H1 (cell line): ENCODE data around the gene GYS2. TPM values are rescaled to one million over a fixed set of nuclear protein-coding genes. Genes with fewer than 3 reads are reported as not detected.

Source experiments
- CTCF ChIA-PET: fragments of 300-600 bp; sonication (Branson Sonifier 250); formaldehyde crosslinking; loops from one replicate; lab custom pipeline; 2021; ENCODE audit not compliant: partially characterized antibody; lab: Charles Lee
- POLR2A ChIA-PET: fragments of 300-600 bp; sonication (Branson Sonifier 250); formaldehyde crosslinking; loops from one replicate; lab custom pipeline; 2021; ENCODE audit warnings: inconsistent platforms; ENCODE audit not compliant: partially characterized antibody; lab: Charles Lee
- DNase-seq, 2 experiments: peaks; one replicate each; pipeline versions ENCODE4 v3.0.0 to v3.0.0-alpha.2; 2010 to 2022; ENCODE audit warnings: low spot score in 2 of 2, low read depth in 1 of 2, mixed read lengths in 1 of 2
- FAIRE-seq: peaks from 2 replicates; lab custom pipeline; 2011; peaks lifted over from hg19 to GRCh38; lab: Jason Lieb, UNC
- H2AFZ ChIP-seq: 2 replicates; pipeline ENCODE4 v1.8.1; 2012; ENCODE audit warnings: low read length, inconsistent platforms
- H2AK5ac ChIP-seq: 2 replicates; pipeline ENCODE4 v1.6.1; 2013; ENCODE audit warnings: low read depth, low read length
- H2BK120ac ChIP-seq: replicated peaks from 2 replicates; pipeline ENCODE3; 2013; ENCODE audit warnings: low read depth, low read length, inconsistent platforms
- H2BK12ac ChIP-seq: 2 replicates; pipeline ENCODE4 v1.6.1; 2013; ENCODE audit warnings: low read depth, low read length
- H2BK15ac ChIP-seq: 2 replicates; pipeline ENCODE4 v1.6.1; 2013; ENCODE audit warnings: low read length
- H2BK20ac ChIP-seq: 2 replicates; pipeline ENCODE4 v1.6.1; 2013; ENCODE audit warnings: low read length
- H2BK5ac ChIP-seq: 2 replicates; pipeline ENCODE4 v1.6.1; 2013; ENCODE audit warnings: low read depth, low read length
- H3K14ac ChIP-seq: 2 replicates; pipeline ENCODE4 v1.6.1; 2013; ENCODE audit warnings: inconsistent platforms; ENCODE audit not compliant: insufficient read length
- H3K18ac ChIP-seq: 2 replicates; pipeline ENCODE4 v1.6.1; 2013; ENCODE audit warnings: low read length; ENCODE audit errors: extremely low read depth
- H3K23ac ChIP-seq: 2 replicates; pipeline ENCODE4 v1.6.1; 2013; ENCODE audit warnings: inconsistent platforms; ENCODE audit not compliant: insufficient read length
- H3K23me2 ChIP-seq: 2 replicates; pipeline ENCODE4 v1.6.1; 2013; ENCODE audit warnings: low read depth, low read length
- H3K27ac ChIP-seq: 2 replicates; pipeline ENCODE4 v1.6.1; 2011; ENCODE audit warnings: low read depth, low read length, inconsistent platforms
- H3K27me3 ChIP-seq, 4 experiments: replicated peaks in 1 of 4; 1 replicate in 1 of 4; 2 replicates in 3 of 4; pipeline versions ENCODE4 v1.6.1 to v1.8.1; 2011 to 2013; ENCODE audit warnings: low read length in 3 of 4, mild to moderate bottlenecking in 3 of 4, inconsistent platforms in 2 of 4, mixed read lengths in 2 of 4, moderate library complexity in 1 of 4; ENCODE audit not compliant: control insufficient read depth in 3 of 4, insufficient read depth in 3 of 4; ENCODE audit errors: extremely low read depth in 1 of 4
- H3K36me3 ChIP-seq, 4 experiments: 2 replicates each; pipeline versions ENCODE4 v1.6.1 to v1.8.1; 2011 to 2013; ENCODE audit warnings: mild to moderate bottlenecking in 4 of 4, low read length in 3 of 4, moderate library complexity in 2 of 4, control low read depth in 1 of 4, inconsistent platforms in 1 of 4; ENCODE audit not compliant: insufficient read depth in 4 of 4, control insufficient read depth in 2 of 4
- H3K4ac ChIP-seq: replicated peaks from 2 replicates; pipeline ENCODE3; 2013; ENCODE audit warnings: low read length, low read depth, mixed read lengths, inconsistent platforms; ENCODE audit not compliant: insufficient read length
- H3K4me1 ChIP-seq, 4 experiments: replicated peaks in 1 of 4; 1 replicate in 1 of 4; 2 replicates in 3 of 4; pipeline versions ENCODE4 v1.6.1 to v1.8.1; 2011 to 2013; ENCODE audit warnings: low read length in 3 of 4, inconsistent platforms in 2 of 4, mixed read lengths in 1 of 4; ENCODE audit not compliant: insufficient read depth in 4 of 4, control insufficient read depth in 3 of 4
- H3K4me2 ChIP-seq, 2 experiments: 2 replicates each; pipeline versions ENCODE4 v1.6.1 to v1.8.1; 2011 to 2013; ENCODE audit warnings: low read depth in 2 of 2, low read length in 2 of 2, control low read depth in 1 of 2, inconsistent platforms in 1 of 2, mild to moderate bottlenecking in 1 of 2; ENCODE audit not compliant: insufficient read depth in 1 of 2
- H3K4me3 ChIP-seq, 4 experiments: fragments of 200-600, 300-600 bp in 1 of 4; sonication (generic), shearing (Covaris generic), sonication (Bioruptor Twin) in 1 of 4; 2 replicates each; pipeline versions ENCODE4 v1.5.1 to v1.8.1; 2011 to 2016; ENCODE audit warnings: low read length in 4 of 4, low read depth in 3 of 4, control low read depth in 2 of 4, inconsistent platforms in 2 of 4, mild to moderate bottlenecking in 2 of 4, mixed read lengths in 1 of 4, moderate library complexity in 1 of 4; ENCODE audit not compliant: insufficient read depth in 2 of 4; ENCODE audit errors: extremely low read depth in 1 of 4
- H3K56ac ChIP-seq: replicated peaks from 2 replicates; pipeline ENCODE3; 2013; ENCODE audit warnings: low read depth, mild to moderate bottlenecking, mixed read lengths, low read length, inconsistent platforms; ENCODE audit not compliant: insufficient read length
- H3K79me1 ChIP-seq: 2 replicates; pipeline ENCODE4 v1.6.1; 2013; ENCODE audit warnings: low read depth, low read length, control low read depth
- H3K79me2 ChIP-seq, 2 experiments: 2 replicates each; pipeline versions ENCODE4 v1.6.1 to v1.8.1; 2012 to 2013; ENCODE audit warnings: low read length in 2 of 2, mild to moderate bottlenecking in 2 of 2, inconsistent platforms in 1 of 2; ENCODE audit not compliant: insufficient read depth in 2 of 2, control insufficient read depth in 1 of 2
- H3K9ac ChIP-seq, 4 experiments: replicated peaks in 1 of 4; 1 replicate in 1 of 4; 2 replicates in 3 of 4; pipeline versions ENCODE4 v1.6.1 to v1.8.1; 2011 to 2013; ENCODE audit warnings: low read depth in 3 of 4, low read length in 3 of 4, control low read depth in 2 of 4, mild to moderate bottlenecking in 2 of 4, moderate library complexity in 2 of 4, inconsistent platforms in 1 of 4; ENCODE audit errors: extremely low read depth in 1 of 4
- H3K9me3 ChIP-seq, 2 experiments: 2 replicates each; pipeline versions ENCODE4 v1.6.1 to v1.8.1; 2012 to 2013; ENCODE audit warnings: mild to moderate bottlenecking in 2 of 2, moderate library complexity in 2 of 2, control low read depth in 1 of 2, inconsistent platforms in 1 of 2, low read depth in 1 of 2, low read length in 1 of 2, mixed read lengths in 1 of 2; ENCODE audit not compliant: insufficient read depth in 2 of 2
- H4K20me1 ChIP-seq, 2 experiments: replicated peaks in 1 of 2; 2 replicates each; pipeline versions ENCODE3 to v1.8.1; 2011 to 2013; ENCODE audit warnings: inconsistent platforms in 2 of 2, low read length in 2 of 2, mild to moderate bottlenecking in 1 of 2; ENCODE audit not compliant: insufficient read depth in 2 of 2, control insufficient read depth in 1 of 2
- H4K5ac ChIP-seq: 2 replicates; pipeline ENCODE4 v1.6.1; 2013; ENCODE audit warnings: low read length, low read depth, mixed read lengths, inconsistent platforms; ENCODE audit not compliant: insufficient read length
- H4K8ac ChIP-seq: 2 replicates; pipeline ENCODE4 v1.8.0; 2013; ENCODE audit warnings: mild to moderate bottlenecking, moderate library complexity, low read length, inconsistent platforms; ENCODE audit not compliant: insufficient read depth; ENCODE audit errors: extremely low read depth
- H4K91ac ChIP-seq: replicated peaks from 2 replicates; pipeline ENCODE3; 2013; ENCODE audit warnings: low read length, mixed read lengths, inconsistent platforms; ENCODE audit not compliant: insufficient read length
- CREB1 ChIP-seq: IDR thresholded peaks from 2 replicates; pipeline ENCODE4 v1.6.1; 2012; ENCODE audit warnings: inconsistent platforms
- RAD21 ChIP-seq, 2 experiments: IDR thresholded peaks in 1 of 2; conservative IDR thresholded peaks in 1 of 2; 2 replicates each; pipeline ENCODE4 v1.6.1; 2011; ENCODE audit warnings: low read depth in 2 of 2, low read length in 2 of 2, improper control_type of control experiment in 1 of 2, inconsistent platforms in 1 of 2, mild to moderate bottlenecking in 1 of 2, moderate library complexity in 1 of 2
- RXRA ChIP-seq: IDR thresholded peaks from 2 replicates; pipeline ENCODE4 v1.6.1; 2011; ENCODE audit warnings: low read depth, mild to moderate bottlenecking, low read length, moderate library complexity; ENCODE audit not compliant: insufficient read depth
- WGBS, 2 experiments: shearing (Covaris generic) in 1 of 2; methylation state at CpG; one replicate each; pipeline versions ENCODE4 v1.1.6 to v1.1.7; 2013 to 2015; ENCODE audit warnings: low lambda C conversion rate in 2 of 2, mixed read lengths in 2 of 2, inconsistent platforms in 1 of 2, low coverage in 1 of 2, missing lambda C conversion rate in 1 of 2; ENCODE audit not compliant: insufficient replicate concordance in 2 of 2, insufficient coverage in 1 of 2, insufficient read length in 1 of 2; ENCODE audit errors: extremely low coverage in 1 of 2, missing lambda C conversion rate in 1 of 2; 5-methylcytosine and 5-hydroxymethylcytosine counted together
- polyA plus RNA-seq, 7 experiments: library from polyadenylated mRNA; depleted of rRNA in 3 of 7; stranded (reverse) in 5 of 7; unstranded in 2 of 7; fragments of >200 nt in 5 of 7; fragments of 200-250 nt in 2 of 7; gene quantifications; 1 replicate in 5 of 7; 2 replicates in 1 of 7; 4 replicates in 1 of 7; pipeline versions ENCODE4 v1.2.1 to v1.2.3, GENCODE V29; 2011 to 2013; ENCODE audit warnings: missing spikeins in 2 of 7, mixed read lengths in 2 of 7
- total RNA-seq: library from RNA; stranded (reverse); fragmentation: NEBNext Ultra II Directional; extraction: Animal tissue kit (Norgen Biotek cat#: 25700); gene quantifications from 2 replicates; pipeline ENCODE4 v1.2.1, GENCODE V29; 2021

The GYS2 gene
- total and polyA plus RNA-seq, 2 of the 8 experiments (the other 6 are each of a cell fraction or from before 2014, with no cell fraction given): not detected

- TF ChIP-seq CREB1 (no peak), RAD21 (IDR thresholded peaks at IDR 0.05 in 1 of 2, conservative IDR thresholded peaks at IDR 0.05 in 1 of 2; ENCODE audit: low read depth in 2 of 2, low read length in 2 of 2) (0 out of 4 replicates have a peak, but pooled peaks of 1 of the 2 experiments have one; percentile 2), RXRA (no peak)
- TF ChIP-seq, all 59 proteins: peak for 1
- no peak overlapping the region for H2BK15ac ChIP-seq
- no peak overlapping the region for H2AFZ ChIP-seq
- no peak overlapping the region for H3K27ac ChIP-seq
- H3K23ac ChIP-seq: no peak overlapping the region
- no peaks in the 10 kb centered on the region for H3K4me1 ChIP-seq
- no peaks in the 10 kb centered on the region for H3K23me2 ChIP-seq
- no peak overlapping the region for H2BK12ac ChIP-seq
- H3K9me3 ChIP-seq: no peaks in the 10 kb centered on the region
- no peaks in the 10 kb centered on the region for H3K79me1 ChIP-seq
- DNase-seq: no peak
- H4K5ac ChIP-seq: no peak overlapping the region
- 65% methylated on average over 2 of the region's 2 CpGs; no CpG with 5 or more reads in 1 of the 2 experiments for WGBS, 2 experiments
- H4K8ac ChIP-seq: no peak overlapping the region
- H3K4me2 ChIP-seq: no peak overlapping the region
- H4K20me1 ChIP-seq: no peaks in the 10 kb centered on the region
- ChIA-PET CTCF (interaction anchor here (0.7 to 1.2 kb wide), 5 partner anchors 29 to 376 kb away, joined by 3 read pairs; no protein-coding TSS in a partner anchor), POLR2A (no interaction called here)
- H3K36me3 ChIP-seq: no peaks in the 10 kb centered on the region
- no peak overlapping the region for H3K18ac ChIP-seq
- H2BK20ac ChIP-seq: no peak overlapping the region
- no peak overlapping the region for H3K4ac ChIP-seq
- no peaks in the 10 kb centered on the region for H3K27me3 ChIP-seq
- H2AK5ac ChIP-seq: no peak overlapping the region
- no peak overlapping the region for H4K91ac ChIP-seq
- H3K14ac ChIP-seq: no peak overlapping the region
- no peak overlapping the region for H2BK5ac ChIP-seq
- H3K79me2 ChIP-seq: no peaks in the 10 kb centered on the region
- no peak overlapping the region for H2BK120ac ChIP-seq
- FAIRE-seq: no peak
- H3K9ac ChIP-seq: no peak overlapping the region
- H3K56ac ChIP-seq: no peak overlapping the region
- H3K4me3 ChIP-seq: no peak overlapping the region
Observed at GRCh38 chr12:21613931-21614330, 9.3 kb upstream of the GYS2 start.
